ENCODE measurements around the gene TMEM151B.

GRCh38 chr6:44228836-44229235 lies 41.4 kb upstream of the TMEM151B start:
- TF ChIP-seq CTCF (IDR thresholded peaks at IDR 0.05) = no peak
- no peak for TF ChIP-seq EP300 (IDR thresholded peaks at IDR 0.05)
